GM23338 (cell line): ENCODE results near the gene ZBTB20. TPM values are rescaled to one million over a fixed set of nuclear protein-coding genes. Genes with fewer than 3 reads are reported as not detected.

ENCODE experiments used
- ATAC-seq: fragments of 200-7000 bp; cut with Tn5 transposase; 3 replicates; pipeline ENCODE4 v1.9.1; 2020
- DNase-seq: peaks from one replicate; pipeline ENCODE4 v3.0.0-alpha.2; 2015; ENCODE audit warnings: low spot score
- H2AFZ ChIP-seq: fragments of 200-600 bp; sonication (generic); 2 replicates; pipeline ENCODE4 v1.8.0; 2016; ENCODE audit warnings: antibody characterized with exemption, mild to moderate bottlenecking, moderate library complexity
- H3F3A ChIP-seq: fragments of 200-600 bp; sonication (generic); replicated peaks from 2 replicates; pipeline ENCODE4 v1.8.0; 2017; ENCODE audit warnings: antibody characterized with exemption, mixed run types, low read depth
- H3K27ac ChIP-seq: fragments of 200-600 bp; sonication (generic); 2 replicates; pipeline ENCODE4 v1.6.1; 2016; ENCODE audit warnings: low read depth
- H3K27me3 ChIP-seq: fragments of 200-600 bp; sonication (generic); 2 replicates; pipeline ENCODE4 v1.8.0; 2016; ENCODE audit warnings: mild to moderate bottlenecking, mixed run types, moderate library complexity; ENCODE audit not compliant: insufficient read depth
- H3K36me3 ChIP-seq: fragments of 200-600 bp; sonication (generic); 2 replicates; pipeline ENCODE4 v1.8.0; 2016; ENCODE audit warnings: mild to moderate bottlenecking; ENCODE audit not compliant: insufficient read depth
- H3K4me1 ChIP-seq: fragments of 200-600 bp; sonication (generic); 2 replicates; pipeline ENCODE4 v1.8.0; 2016; ENCODE audit warnings: mild to moderate bottlenecking, moderate library complexity; ENCODE audit not compliant: insufficient read depth
- H3K4me2 ChIP-seq: fragments of 200-600 bp; sonication (generic); 2 replicates; pipeline ENCODE4 v1.7.1; 2017; ENCODE audit warnings: mixed run types
- H3K4me3 ChIP-seq: fragments of 200-600 bp; sonication (generic); 2 replicates; pipeline ENCODE4 v1.6.1; 2016; ENCODE audit warnings: mixed run types
- H3K79me2 ChIP-seq: fragments of 200-600 bp; sonication (generic); replicated peaks from 2 replicates; pipeline ENCODE4 v1.8.0; 2017; ENCODE audit warnings: mild to moderate bottlenecking; ENCODE audit not compliant: insufficient read depth
- H3K9me2 ChIP-seq: fragments of 200-600 bp; sonication (generic); 2 replicates; pipeline ENCODE4 v1.8.0; 2017; ENCODE audit not compliant: insufficient read depth
- H4K20me1 ChIP-seq: fragments of 200-600 bp; sonication (generic); replicated peaks from 2 replicates; pipeline ENCODE4 v1.8.0; 2017; ENCODE audit warnings: mild to moderate bottlenecking; ENCODE audit not compliant: insufficient read depth
- H3K27ac Mint-ChIP-seq: 2 replicates; pipeline ENCODE4 v1.8.0; 2020; ENCODE audit warnings: inconsistent platforms, mild to moderate bottlenecking, moderate library complexity, mixed read lengths
- H3K27me3 Mint-ChIP-seq: 3 replicates; pipeline ENCODE4 v1.8.0; 2022; ENCODE audit warnings: low read depth, mild to moderate bottlenecking, moderate library complexity, mixed read lengths, inconsistent platforms; ENCODE audit not compliant: insufficient read depth, poor library complexity
- H3K36me3 Mint-ChIP-seq: 3 replicates; pipeline ENCODE4 v1.8.0; 2021; ENCODE audit warnings: low read depth, mild to moderate bottlenecking, inconsistent platforms, moderate library complexity, mixed read lengths
- H3K4me1 Mint-ChIP-seq: 3 replicates; pipeline ENCODE4 v1.8.0; 2020; ENCODE audit warnings: mild to moderate bottlenecking, inconsistent platforms, mixed read lengths
- H3K4me3 Mint-ChIP-seq: 3 replicates; pipeline ENCODE4 v1.8.0; 2021; ENCODE audit warnings: moderate library complexity, mild to moderate bottlenecking, inconsistent platforms, mixed read lengths
- H3K9me3 Mint-ChIP-seq: 3 replicates; pipeline ENCODE4 v1.8.0; 2020; ENCODE audit warnings: moderate library complexity, mild to moderate bottlenecking, inconsistent platforms, mixed read lengths
- ETS1 ChIP-seq: IDR thresholded peaks from 2 replicates; pipeline ENCODE4 v1.6.1; 2016; ENCODE audit warnings: antibody characterized with exemption
- EZH2 ChIP-seq: fragments of 200-600 bp; sonication (generic); IDR thresholded peaks from one replicate; pipeline ENCODE4 v1.8.0; 2017; ENCODE audit warnings: antibody characterized with exemption, mild to moderate bottlenecking, low read depth; ENCODE audit not compliant: unreplicated experiment
- JUNB ChIP-seq: IDR thresholded peaks from one replicate; pipeline ENCODE4 v1.6.1; 2016; ENCODE audit warnings: antibody characterized with exemption; ENCODE audit not compliant: unreplicated experiment
- STAT1 ChIP-seq: IDR thresholded peaks from one replicate; pipeline ENCODE4 v1.6.1; 2016; ENCODE audit warnings: antibody characterized with exemption; ENCODE audit not compliant: unreplicated experiment
- ZNF114 ChIP-seq: fragments of 250-450 bp; sonication (Bioruptor Pico); IDR thresholded peaks from 2 replicates; pipeline ENCODE4 v1.5.0; 2020; ENCODE audit warnings: mild to moderate bottlenecking, moderate library complexity
- ZNF331 ChIP-seq: fragments of 250-450 bp; sonication (Bioruptor Pico); IDR thresholded peaks from 2 replicates; pipeline ENCODE4 v1.5.0; 2020; ENCODE audit warnings: low read depth, mild to moderate bottlenecking, moderate library complexity
- ZNF462 ChIP-seq: fragments of 250-450 bp; sonication (Bioruptor Pico); IDR thresholded peaks from 2 replicates; pipeline ENCODE4 v1.5.0; 2020; ENCODE audit warnings: mild to moderate bottlenecking, moderate library complexity
- polyA plus RNA-seq: library from polyadenylated mRNA; unstranded; fragments of >200 nt; fragmentation: Nextera tagmentation; extraction: Ambion mirVana; gene quantifications from 2 replicates; pipeline ENCODE4 v1.2.1, GENCODE V29; 2016
- total RNA-seq: library from RNA; depleted of rRNA; stranded (reverse); fragments of >200 nt; shearing (Covaris generic); gene quantifications from 2 replicates; pipeline ENCODE4 v1.2.3, GENCODE V29; 2014

ZBTB20 gene
- total and polyA plus RNA-seq, 2 experiments from 2014 or later = 2.0 to 3.3 TPM

- TF ChIP-seq ZNF462 (CRISPR knock-in tag) = no peak
- no peak for TF ChIP-seq EZH2
- no peak for TF ChIP-seq STAT1
These were observed 72.6 kb downstream of the ZBTB20 start (continued) for GRCh38 chr3:115074502-115074901.

GRCh38 chr3:115072265-115073021 is 74.6 kb downstream of the ZBTB20 start:
- ATAC-seq = no peak
- no peaks in the 10 kb centered on the region for H3K36me3 Mint-ChIP-seq
- no peak overlapping the region for H3K4me3 ChIP-seq
- H3F3A ChIP-seq = no peaks in the 10 kb centered on the region
- no peak overlapping the region for H2AFZ ChIP-seq
- no peak for DNase-seq
- H3K9me2 ChIP-seq = no peaks in the 10 kb centered on the region
- H3K27me3 ChIP-seq = no peaks in the 10 kb centered on the region
- H3K4me1 Mint-ChIP-seq = no peaks in the 10 kb centered on the region
- no peaks in the 10 kb centered on the region for H3K4me1 ChIP-seq
- no peaks in the 10 kb centered on the region for H3K79me2 ChIP-seq
- H3K36me3 ChIP-seq = no peaks in the 10 kb centered on the region
- no peak overlapping the region for H3K4me3 Mint-ChIP-seq
- H3K9me3 Mint-ChIP-seq = no peaks in the 10 kb centered on the region
- no peak overlapping the region for H3K27ac Mint-ChIP-seq
- H3K27ac ChIP-seq = no peak overlapping the region
- no peaks in the 10 kb centered on the region for H4K20me1 ChIP-seq
- no peak overlapping the region for H3K4me2 ChIP-seq
- no peaks in the 10 kb centered on the region for H3K27me3 Mint-ChIP-seq
- no peak for TF ChIP-seq ZNF462 (CRISPR knock-in tag)
- no peak for TF ChIP-seq JUNB
- TF ChIP-seq ZNF114 (CRISPR knock-in tag) = no peak
- TF ChIP-seq ZNF331 = no peak
- no peak for TF ChIP-seq ETS1
